Fibroblast of skin of scalp (primary cell): ENCODE results near the gene RPAP2.
A peak's percentile ranks its signal among the peaks of the same experiment; 100 is the strongest.
"Not testable (repeated sequence)": the region's sequence is repeated elsewhere in the genome, so short reads cannot be mapped to it uniquely, and the experiment has no call there.

Source experiments
- DNase-seq: peaks from one replicate; pipeline ENCODE4 v3.0.0-alpha.2; 2013

Gene RPAP2

DNA sequence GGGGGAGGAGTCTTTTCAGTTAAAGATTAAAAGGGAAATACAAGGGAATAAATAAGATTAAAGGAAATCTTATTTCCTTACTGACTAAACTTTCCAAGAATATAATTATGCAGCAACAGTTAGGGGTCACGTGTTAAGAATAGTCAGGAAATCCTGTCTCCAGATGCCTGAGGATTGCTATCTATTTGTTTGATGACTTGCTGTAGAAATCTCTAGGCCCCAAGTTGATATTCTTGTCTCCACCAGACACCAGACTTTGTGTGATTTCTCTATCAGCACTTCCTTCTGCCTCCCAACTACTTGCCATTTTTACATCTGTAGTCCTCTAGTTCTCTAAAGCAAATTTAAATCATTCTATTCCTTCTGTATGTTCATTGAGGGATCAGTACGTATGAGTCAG is 77.5 kb downstream of the RPAP2 start:
- no peak for DNase-seq

GRCh38 chr1:92377991-92378390 is 79.1 kb downstream of the RPAP2 start:
- DNase-seq, result not testable (repeated sequence)

DNA sequence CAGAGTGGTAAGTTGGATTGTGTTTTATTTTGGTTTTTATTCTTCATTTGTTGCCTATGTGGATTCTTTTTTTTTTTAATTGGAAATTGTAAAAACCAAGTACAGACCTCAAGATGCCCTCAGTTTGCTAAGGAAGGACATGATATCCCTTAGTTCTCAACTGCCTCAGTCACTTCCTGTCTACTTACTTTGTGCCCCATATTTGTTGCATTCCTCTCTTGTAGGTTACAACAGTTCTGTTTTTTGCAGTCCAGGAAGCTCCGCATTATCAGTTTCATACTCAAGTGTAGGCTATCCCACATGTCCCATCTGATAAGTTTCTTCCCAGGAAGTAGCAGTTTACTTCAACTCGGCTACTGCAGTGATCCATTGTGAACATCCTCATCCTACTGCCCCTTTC is 82.0 kb downstream of the RPAP2 start:
- DNase-seq, result no peak

- not testable (repeated sequence) for DNase-seq
These were observed 95.1 kb downstream of the RPAP2 start for GRCh38 chr1:92393966-92394365.

DNA sequence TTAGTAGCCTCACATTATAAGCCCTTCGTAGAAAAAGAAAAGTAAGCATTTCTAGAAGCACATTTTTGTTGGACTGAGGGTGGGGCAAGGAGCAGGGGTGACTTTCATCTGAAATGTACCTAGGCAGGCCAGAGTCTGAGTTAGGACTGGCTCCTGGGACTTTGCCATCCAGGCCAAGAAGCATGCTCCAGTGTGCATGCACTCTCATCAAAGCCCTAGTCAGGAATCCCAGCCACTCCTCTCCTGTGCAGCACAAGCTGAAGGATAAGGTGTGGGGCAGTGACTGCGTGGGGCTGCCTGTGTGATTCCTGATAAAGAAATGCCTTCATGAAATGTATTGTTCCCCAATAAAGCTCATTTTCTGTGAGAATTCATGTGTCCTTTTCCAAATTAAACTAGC is 99.7 kb downstream of the RPAP2 start:
- no peak for DNase-seq

GRCh38 chr1:92399076-92399475 is 100.2 kb downstream of the RPAP2 start:
- DNase-seq, result no peak

DNA sequence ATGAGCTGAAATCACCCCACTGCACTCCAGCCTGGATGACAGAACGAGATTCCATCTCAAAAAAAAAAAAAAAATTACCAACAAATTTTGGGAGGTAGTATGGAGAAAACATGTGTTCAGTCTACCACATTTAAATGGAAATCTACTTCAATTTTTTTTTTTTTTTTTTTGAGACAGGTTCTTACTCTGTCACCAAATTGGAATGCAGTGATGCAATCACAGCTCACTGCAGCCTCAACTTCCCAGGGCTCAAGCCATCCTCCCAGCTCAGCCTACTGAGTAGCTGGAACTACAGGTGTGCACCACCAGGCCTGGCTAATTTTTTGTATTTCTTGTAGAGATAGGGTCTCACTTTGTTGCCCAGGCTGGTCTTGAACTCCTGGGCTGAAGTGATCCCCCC is 105.8 kb downstream of the RPAP2 start:
- DNase-seq, result no peak

GRCh38 chr1:92408825-92409224 is 110.0 kb downstream of the RPAP2 start:
- DNase-seq, result peak; percentile 12

DNA sequence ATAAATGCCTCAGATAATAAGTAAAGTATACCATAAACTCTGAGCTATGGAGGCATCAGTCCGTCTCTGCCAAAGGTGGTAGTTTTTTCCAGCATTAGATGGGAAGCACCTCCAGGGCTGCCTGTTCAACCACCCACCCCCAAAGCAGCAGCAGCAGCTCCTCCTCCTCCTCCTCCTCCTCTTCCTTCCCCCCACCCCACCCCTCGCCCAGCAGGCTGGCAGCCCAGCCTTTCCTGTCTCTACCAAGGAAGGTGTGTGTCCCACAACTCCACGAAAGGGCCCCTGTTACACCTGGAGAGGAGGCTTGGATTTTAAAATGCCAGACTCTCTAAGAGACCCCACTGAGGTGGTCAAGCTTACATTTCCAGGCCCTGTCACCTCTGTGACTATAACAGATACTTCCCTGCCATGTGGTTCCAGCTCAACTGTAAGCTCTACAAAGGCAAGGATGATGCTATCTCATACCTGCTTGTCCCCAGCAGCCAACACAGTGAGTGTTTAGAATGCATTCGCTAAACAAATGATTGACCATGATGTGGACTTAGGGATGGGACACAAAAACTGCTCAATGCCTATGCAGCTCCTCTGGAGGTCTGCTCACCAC is 111.2 kb downstream of the RPAP2 start:
- DNase-seq, result no peak

- DNase-seq, result no peak
These were observed 111.8 kb downstream of the RPAP2 start for GRCh38 chr1:92410706-92411105.

DNA sequence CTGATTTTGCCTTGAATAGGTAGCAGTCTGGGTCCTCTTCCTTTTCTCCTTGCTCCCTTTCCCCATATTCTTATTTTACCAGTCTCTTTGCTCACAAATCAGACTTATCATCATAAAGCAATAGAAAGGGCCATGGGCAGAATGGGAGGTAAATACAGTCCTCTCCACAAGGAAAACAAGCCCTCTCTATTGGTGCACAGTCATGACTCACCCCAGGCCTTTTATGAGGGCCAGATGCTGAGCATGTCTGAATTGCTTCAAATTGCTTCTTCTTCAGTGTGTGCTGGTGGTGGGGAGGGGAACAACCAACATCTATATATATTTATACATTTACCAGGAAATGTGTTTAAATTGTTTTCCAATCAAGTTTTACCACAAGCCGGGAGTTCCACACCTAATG is 112.7 kb downstream of the RPAP2 start:
- DNase-seq, result peak; percentile 68

- no peak for DNase-seq
These were observed 120.8 kb downstream of the RPAP2 start for GRCh38 chr1:92419642-92420041.

GRCh38 chr1:92424381-92424780 is 125.5 kb downstream of the RPAP2 start:
- no peak for DNase-seq

DNA sequence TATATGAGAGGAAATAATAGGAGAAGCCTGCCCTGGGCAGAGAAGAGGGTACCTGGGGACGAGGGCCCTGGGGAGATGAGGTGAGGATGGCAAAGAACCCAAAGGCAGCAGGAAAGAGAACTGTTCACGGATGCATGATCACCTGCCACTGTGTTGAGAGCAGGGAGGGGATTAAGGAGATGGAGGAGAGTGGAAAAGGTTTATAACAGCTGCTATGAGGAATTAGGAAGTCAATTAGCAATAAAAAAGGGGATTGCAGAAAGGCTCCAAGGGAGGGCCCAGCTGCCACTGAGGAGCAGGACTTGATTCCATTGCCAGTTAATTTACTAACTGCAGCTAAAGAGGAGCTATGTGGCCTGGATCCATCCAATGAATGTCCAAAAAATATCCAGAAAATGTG is 126.8 kb downstream of the RPAP2 start:
- DNase-seq, result no peak

DNA sequence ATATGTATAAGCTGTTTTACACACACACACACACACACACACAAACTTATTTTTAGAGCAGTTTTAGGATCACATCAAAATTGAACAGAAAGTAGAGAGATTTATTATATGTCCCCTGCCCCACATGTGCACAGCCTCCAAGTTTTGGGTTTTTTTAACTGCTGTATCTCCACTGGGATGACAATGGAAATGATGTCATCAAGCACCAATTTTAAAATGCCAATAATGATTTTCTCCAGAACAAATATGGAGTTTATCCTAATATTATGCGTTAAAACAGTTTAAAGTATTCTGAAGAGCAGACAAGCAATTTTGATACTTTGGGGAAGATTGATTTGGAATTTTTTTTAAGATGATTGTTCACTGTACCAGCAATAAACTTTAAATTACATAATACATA is 131.2 kb downstream of the RPAP2 start:
- DNase-seq, result no peak

DNA sequence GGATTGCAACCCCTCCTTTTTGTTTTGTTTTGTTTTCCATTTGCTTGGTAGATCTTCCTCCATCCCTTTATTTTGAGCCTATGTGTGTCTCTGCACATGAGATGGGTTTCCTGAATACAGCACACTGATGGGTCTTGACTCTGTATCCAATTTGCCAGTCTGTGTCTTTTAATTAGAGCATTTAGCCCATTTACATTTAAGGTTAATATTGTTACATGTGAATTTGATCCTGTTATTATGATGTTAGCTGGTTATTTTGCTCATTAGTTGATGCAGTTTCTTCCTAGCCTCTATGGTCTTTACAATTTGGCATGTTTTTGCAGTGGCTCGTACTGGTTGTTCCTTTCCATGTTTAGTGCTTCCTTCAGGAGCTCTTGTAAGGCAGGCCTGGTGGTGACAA is 135.7 kb downstream of the RPAP2 start:
- DNase-seq, result not testable (repeated sequence)

DNA sequence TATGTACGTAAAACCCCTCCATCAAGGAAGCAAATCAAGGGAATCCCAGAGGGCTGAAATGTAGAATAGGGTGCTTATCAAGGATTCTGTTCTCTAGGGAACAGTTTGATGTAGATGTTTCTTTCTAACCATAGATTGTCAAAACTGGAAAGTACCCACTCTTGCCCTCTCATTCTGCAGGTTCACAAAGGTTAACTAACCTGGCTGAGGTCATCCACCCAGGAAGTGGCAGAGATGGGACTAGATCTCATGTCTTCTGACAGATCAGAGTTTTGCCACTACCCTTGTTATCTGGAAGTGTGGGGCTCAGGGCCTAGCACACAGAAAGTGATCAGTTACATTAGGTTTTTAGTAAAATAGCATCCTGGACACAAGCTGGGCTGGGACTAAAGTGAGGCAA is 140.4 kb downstream of the RPAP2 start:
- DNase-seq, result no peak

- DNase-seq, result no peak
These were observed 142.4 kb downstream of the RPAP2 start for GRCh38 chr1:92441316-92441696.

- no peak for DNase-seq
These were observed 143.0 kb downstream of the RPAP2 start for GRCh38 chr1:92441697-92442342.

GRCh38 chr1:92442351-92442750 is 143.5 kb downstream of the RPAP2 start:
- no peak for DNase-seq

DNA sequence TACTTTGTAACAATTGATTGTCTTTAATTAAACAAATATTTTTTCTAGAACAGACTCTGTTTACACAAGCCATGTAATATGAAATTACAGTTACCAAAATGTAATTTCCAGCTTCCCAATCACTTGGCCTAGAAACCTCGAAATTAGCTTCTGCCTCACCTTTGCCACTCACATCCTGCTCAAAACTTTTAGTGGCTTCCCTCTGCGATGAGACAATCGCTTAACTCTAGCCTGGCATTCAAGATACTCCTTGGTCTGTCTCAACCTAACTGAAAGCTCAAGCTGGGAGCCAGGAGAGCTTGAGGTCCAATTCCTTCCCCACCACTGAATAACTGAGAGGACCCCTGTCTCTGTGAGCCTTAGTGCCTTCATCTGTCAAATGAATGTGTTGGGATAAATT is 145.0 kb downstream of the RPAP2 start:
- no peak for DNase-seq

GRCh38 chr1:92444351-92444750 is 145.5 kb downstream of the RPAP2 start:
- peak; percentile 12 for DNase-seq

GRCh38 chr1:92445865-92446264 is 147.0 kb downstream of the RPAP2 start:
- no peak for DNase-seq

DNA sequence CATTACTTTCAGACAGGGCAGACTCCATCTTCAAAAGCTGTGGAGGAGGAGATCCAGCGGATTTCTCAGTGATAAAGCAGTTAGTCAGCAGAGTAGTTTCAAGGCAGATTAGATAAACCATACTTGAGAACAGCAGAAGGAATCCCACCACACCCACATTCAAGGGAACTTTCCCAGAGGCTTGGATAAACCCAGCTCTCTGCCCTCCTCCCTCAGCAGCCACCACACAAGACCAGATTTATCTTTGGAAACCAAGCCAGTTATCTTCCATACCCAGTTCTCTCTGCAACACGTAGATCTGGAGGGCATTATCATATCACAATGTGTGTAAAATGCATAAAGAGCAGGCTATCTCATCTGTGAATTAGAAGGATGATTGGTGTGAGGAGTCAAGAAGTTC is 147.7 kb downstream of the RPAP2 start:
- peak; percentile 18 for DNase-seq
